A549 (cell line): ENCODE measurements around the gene UBC. TPM values are rescaled to one million over a fixed set of nuclear protein-coding genes. Genes with fewer than 3 reads are reported as not detected.

Experiments used
- ATAC-seq, 2 experiments: fragments of 200-7000 bp in 1 of 2; fragments of >200 bp in 1 of 2; cut with Nextera tagmentation in 1 of 2; cut with Tn5 transposase in 1 of 2; 3 replicates each; pipeline versions ENCODE4 v1.8.0 to v1.9.1; 2018 to 2020; ENCODE audit warnings: mild to moderate bottlenecking in 1 of 2, moderate library complexity in 1 of 2
- CTCF ChIA-PET: fragments of 300-600 bp; sonication (Branson Sonifier 250); formaldehyde crosslinking; extraction: SDS; loops from one replicate; lab custom pipeline; 2021; ENCODE audit warnings: antibody characterized with exemption, inconsistent platforms; lab: Yijun Ruan, JAX
- POLR2A ChIA-PET: fragments of 350-600 bp; formaldehyde crosslinking; extraction: SDS; loops from one replicate; lab custom pipeline; 2021; ENCODE audit warnings: antibody characterized with exemption, inconsistent platforms; lab: Yijun Ruan, JAX
- DNase-seq, 2 experiments: peaks; one replicate each; pipeline versions ENCODE4 v3.0.0 to v3.0.0-alpha.2; 2011 to 2016; ENCODE audit warnings: low read depth in 1 of 2, low spot score in 1 of 2
- FAIRE-seq: peaks from 2 replicates; lab custom pipeline; 2011; peaks lifted over from hg19 to GRCh38; lab: Jason Lieb, UNC
- H3K27ac ChIP-seq, 2 experiments: fragments of >200 bp; sonication (Bioruptor Twin); formaldehyde crosslinking; 3 replicates each; pipeline ENCODE4 v1.5.1; 2016 to 2017
- H3K4me1 ChIP-seq: fragments of >200 bp; sonication (Bioruptor Twin); formaldehyde crosslinking; 3 replicates; pipeline ENCODE4 v1.6.1; 2016
- H3K4me2 ChIP-seq: fragments of >200 bp; sonication (Bioruptor Twin); formaldehyde crosslinking; 3 replicates; pipeline ENCODE4 v1.6.1; 2016
- H3K4me3 ChIP-seq: fragments of >200 bp; sonication (Bioruptor Twin); formaldehyde crosslinking; 3 replicates; pipeline ENCODE4 v1.5.1; 2016
- H3K9me3 ChIP-seq: fragments of >200 bp; sonication (Bioruptor Twin); formaldehyde crosslinking; 3 replicates; pipeline ENCODE4 v1.6.1; 2016
- BCL3 ChIP-seq: fragments of >200 bp; sonication (Bioruptor Twin); formaldehyde crosslinking; IDR thresholded peaks from 3 replicates; pipeline ENCODE4 v1.6.1; 2016
- BHLHE40 ChIP-seq: IDR thresholded peaks from 2 replicates; pipeline ENCODE4 v1.6.1; 2012; ENCODE audit warnings: low read depth, low read length, inconsistent platforms
- CBX8 ChIP-seq: fragments of 200-600 bp; sonication (generic); IDR thresholded peaks from 2 replicates; pipeline ENCODE4 v1.6.1; 2016
- CEBPB ChIP-seq, 2 experiments: fragments of >200 bp in 1 of 2; sonication (Bioruptor Twin) in 1 of 2; formaldehyde crosslinking in 1 of 2; IDR thresholded peaks; 2 replicates each; pipeline ENCODE4 v1.6.1; 2012 to 2016
- CHD2 ChIP-seq: fragments of 150-350 bp; IDR thresholded peaks from 2 replicates; pipeline ENCODE4 v1.6.1; 2014; ENCODE audit warnings: low read length; ENCODE audit not compliant: partially characterized antibody
- CHD4 ChIP-seq: fragments of 200-600 bp; sonication (generic); IDR thresholded peaks from 2 replicates; pipeline ENCODE4 v1.6.1; 2016; ENCODE audit warnings: antibody characterized with exemption, mild to moderate bottlenecking, borderline replicate concordance
- EP300 ChIP-seq, 2 experiments: fragments of >200 bp; sonication (Bioruptor Twin); formaldehyde crosslinking; IDR thresholded peaks; 2 replicates in 1 of 2; 3 replicates in 1 of 2; pipeline ENCODE4 v1.6.1; 2016 to 2017
- ESRRA ChIP-seq: fragments of 150-350 bp; IDR thresholded peaks from 2 replicates; pipeline ENCODE4 v1.6.1; 2014; ENCODE audit warnings: mild to moderate bottlenecking, low read length, borderline replicate concordance
- FOSB ChIP-seq: fragments of 250-450 bp; sonication (Bioruptor Pico); IDR thresholded peaks from 2 replicates; pipeline ENCODE4 v1.5.0; 2020; ENCODE audit warnings: mild to moderate bottlenecking, moderate library complexity
- HDAC2 ChIP-seq: fragments of 200-600 bp; sonication (generic); IDR thresholded peaks from 2 replicates; pipeline ENCODE4 v1.6.1; 2016
- HES2 ChIP-seq: fragments of >200 bp; sonication (Bioruptor Twin); formaldehyde crosslinking; IDR thresholded peaks from 2 replicates; pipeline ENCODE4 v1.6.1; 2016
- HMGXB4 ChIP-seq: fragments of 250-450 bp; sonication (Bioruptor Pico); IDR thresholded peaks from 2 replicates; pipeline ENCODE4 v1.5.0; 2021; ENCODE audit warnings: mild to moderate bottlenecking, moderate library complexity, borderline replicate concordance
- HOXA7 ChIP-seq: fragments of 250-450 bp; sonication (Bioruptor Pico); IDR thresholded peaks from 2 replicates; pipeline ENCODE4 v1.5.0; 2020; ENCODE audit warnings: mild to moderate bottlenecking, moderate library complexity
- HOXB5 ChIP-seq: fragments of 250-450 bp; sonication (Bioruptor Pico); IDR thresholded peaks from 2 replicates; pipeline ENCODE4 v1.5.0; 2020; ENCODE audit warnings: mild to moderate bottlenecking, moderate library complexity
- JUN ChIP-seq, 2 experiments: fragments of >200 bp; sonication (Bioruptor Twin); formaldehyde crosslinking; IDR thresholded peaks; 2 replicates in 1 of 2; 3 replicates in 1 of 2; pipeline ENCODE4 v1.6.1; 2016 to 2017
- JUNB ChIP-seq: fragments of >200 bp; sonication (Bioruptor Twin); formaldehyde crosslinking; IDR thresholded peaks from 2 replicates; pipeline ENCODE4 v1.6.1; 2016
- KDM1A ChIP-seq: fragments of 200-600 bp; sonication (generic); IDR thresholded peaks from 2 replicates; pipeline ENCODE4 v1.6.1; 2016; ENCODE audit warnings: low read depth, mild to moderate bottlenecking
- MYC ChIP-seq: IDR thresholded peaks from 2 replicates; pipeline ENCODE4 v1.6.1; 2012; ENCODE audit warnings: mild to moderate bottlenecking, inconsistent platforms, low read length, improper control_type of control experiment, borderline replicate concordance
- NFE2L2 ChIP-seq: fragments of 150-350 bp; conservative IDR thresholded peaks from 2 replicates; pipeline ENCODE4 v1.6.1; 2014; ENCODE audit warnings: low read length
- NPAS2 ChIP-seq: fragments of 250-450 bp; sonication (Bioruptor Pico); IDR thresholded peaks from 2 replicates; pipeline ENCODE4 v1.8.0; 2022; ENCODE audit warnings: mild to moderate bottlenecking, moderate library complexity, borderline replicate concordance
- NR3C1 ChIP-seq: fragments of >200 bp; sonication (Bioruptor Twin); formaldehyde crosslinking; IDR thresholded peaks from 3 replicates; pipeline ENCODE4 v1.6.1; 2017
- PHF8 ChIP-seq: fragments of 200-600 bp; sonication (generic); IDR thresholded peaks from 2 replicates; pipeline ENCODE4 v1.6.1; 2016; ENCODE audit warnings: low read depth, mild to moderate bottlenecking, antibody characterized with exemption, moderate library complexity, borderline replicate concordance
- POLR2A ChIP-seq: IDR thresholded peaks from 2 replicates; pipeline ENCODE4 v1.6.1; 2012; ENCODE audit warnings: mild to moderate bottlenecking, low read length
- RFX5 ChIP-seq: fragments of 450-650 bp; IDR thresholded peaks from 2 replicates; pipeline ENCODE4 v1.7.1; 2014; ENCODE audit warnings: antibody characterized with exemption, mild to moderate bottlenecking, moderate library complexity
- SMC3 ChIP-seq: fragments of >200 bp; sonication (Bioruptor Twin); formaldehyde crosslinking; IDR thresholded peaks from 3 replicates; pipeline ENCODE4 v1.6.1; 2018; ENCODE audit warnings: inconsistent platforms
- TFCP2L1 ChIP-seq: fragments of 250-450 bp; sonication (Bioruptor Pico); IDR thresholded peaks from 2 replicates; pipeline ENCODE4 v1.5.0; 2021; ENCODE audit warnings: mild to moderate bottlenecking
- ZC3H11A ChIP-seq: fragments of 450-650 bp; IDR thresholded peaks from 2 replicates; pipeline ENCODE4 v1.6.1; 2014; ENCODE audit warnings: antibody characterized with exemption, mild to moderate bottlenecking
- ZFP36 ChIP-seq: fragments of 450-650 bp; IDR thresholded peaks from 2 replicates; pipeline ENCODE4 v1.6.1; 2014; ENCODE audit warnings: borderline replicate concordance; ENCODE audit not compliant: partially characterized antibody
- WGBS: methylation state at CpG from one replicate; pipeline ENCODE4 v1.1.6; 2017; ENCODE audit errors: missing lambda C conversion rate; 5-methylcytosine and 5-hydroxymethylcytosine counted together
- polyA minus RNA-seq: library from RNA; depleted of rRNA, polyadenylated mRNA; stranded (reverse); fragments of >200 nt; gene quantifications from 2 replicates; pipeline ENCODE4 v1.2.3, GENCODE V29; 2011; rRNA and poly(A)+ RNA removed
- polyA plus RNA-seq, 4 experiments: library from polyadenylated mRNA; depleted of rRNA in 3 of 4; stranded (reverse); fragments of >200 nt; fragmentation: RNase III in 1 of 4; extraction: RNeasy Plus Mini Kit Qiagen cat#74134 plus additional on column Dnase treatment in 1 of 4; gene quantifications; 2 replicates in 3 of 4; 3 replicates in 1 of 4; pipeline ENCODE4 v1.2.3, GENCODE V29; 2011 to 2017
- TF ChIP-seq, protein P1 (sequence below): IDR thresholded peaks from 2 replicates; pipeline ENCODE4 v1.6.1; 2012
- TF ChIP-seq, protein P2 (sequence below): fragments of 250-450 bp; sonication (Bioruptor Pico); IDR thresholded peaks from 2 replicates; pipeline ENCODE4 v1.5.0; 2020; ENCODE audit warnings: low read depth, mild to moderate bottlenecking, moderate library complexity
- TF ChIP-seq, protein P3 (sequence below): IDR thresholded peaks from 2 replicates; pipeline ENCODE4 v1.6.1; 2012; ENCODE audit warnings: low read depth, borderline replicate concordance

Gene UBC
- polyA plus RNA-seq (2011; rRNA removed), result 2,000 and 2,573 TPM in 2 replicates
- 1,783 and 1,966 TPM in 2 replicates for polyA plus RNA-seq (2012; cell fraction: cytosol; rRNA removed)
- 1,709 and 1,846 TPM in 2 replicates for polyA plus RNA-seq (2012; cell fraction: nucleus; rRNA removed)
- polyA plus RNA-seq (2017; fragmentation: RNase III; extraction: RNeasy Plus Mini Kit Qiagen cat#74134 plus additional on column Dnase treatment), result 993 to 1,034 TPM (median 1,028 TPM) in 3 replicates
- 1,104 and 1,174 TPM in 2 replicates for polyA minus RNA-seq

DNA sequence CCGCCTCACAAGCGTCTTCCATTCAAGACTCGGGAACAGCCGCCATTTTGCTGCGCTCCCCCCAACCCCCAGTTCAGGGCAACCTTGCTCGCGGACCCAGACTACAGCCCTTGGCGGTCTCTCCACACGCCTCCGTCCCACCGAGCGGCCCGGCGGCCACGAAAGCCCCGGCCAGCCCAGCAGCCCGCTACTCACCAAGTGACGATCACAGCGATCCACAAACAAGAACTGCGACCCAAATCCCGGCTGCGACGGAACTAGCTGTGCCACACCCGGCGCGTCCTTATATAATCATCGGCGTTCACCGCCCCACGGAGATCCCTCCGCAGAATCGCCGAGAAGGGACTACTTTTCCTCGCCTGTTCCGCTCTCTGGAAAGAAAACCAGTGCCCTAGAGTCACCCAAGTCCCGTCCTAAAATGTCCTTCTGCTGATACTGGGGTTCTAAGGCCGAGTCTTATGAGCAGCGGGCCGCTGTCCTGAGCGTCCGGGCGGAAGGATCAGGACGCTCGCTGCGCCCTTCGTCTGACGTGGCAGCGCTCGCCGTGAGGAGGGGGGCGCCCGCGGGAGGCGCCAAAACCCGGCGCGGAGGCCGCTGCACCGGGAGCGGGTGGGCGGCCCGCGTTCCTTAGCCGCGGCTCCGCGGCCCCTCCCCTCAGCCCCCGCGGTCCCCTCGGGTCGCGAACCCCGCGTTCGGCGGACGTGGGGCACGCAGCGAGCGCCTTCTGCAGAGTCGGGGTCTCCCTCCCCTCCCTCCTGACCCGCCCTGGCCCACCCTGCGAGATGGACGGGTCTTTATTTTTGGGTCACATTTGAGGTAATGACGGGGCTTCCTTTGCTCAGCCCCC lies at the start of gene UBC:
TSS of gene UBC (minus strand) at position 259 of the 847 bp plus-strand sequence. CDS start 879 bp downstream, outside the sequence.
- 1% methylated on average over 53 of the region's 85 CpGs for WGBS
- Histone ChIP-seq H3K27ac (peak within 1 kb of the TSS; percentile 97 to 98), H3K9me3 (no peaks in the 10 kb centered on the region), H3K4me3 (peak within 1 kb of the TSS; percentile 97), H3K4me2 (peak within 1 kb of the TSS; percentile 94), H3K4me1 (peaks cover 43% of the 10 kb centered on the region)
- ChIA-PET POLR2A (interaction anchor here (0.6 to 5.9 kb wide), 16 partner anchors 9 to 882 kb away, joined by 3 to 125 read pairs (median 5); no protein-coding TSS in a partner anchor), CTCF (interaction anchor here (1.7 to 13.3 kb wide), 3 partner anchors 8 to 24 kb away, joined by 6 to 147 read pairs (median 7); no protein-coding TSS in a partner anchor)
- ATAC-seq, result peak; percentile 10 to 15
- peak in 1 of 2 experiments; percentile 97 for DNase-seq
- no peak for FAIRE-seq
- TF ChIP-seq CHD2, result peak; percentile 82
- TF ChIP-seq FOSB (CRISPR knock-in tag), result no peak; the same call in 1 of the 2 replicates
- TF ChIP-seq NPAS2 (CRISPR knock-in tag), result peak; percentile 38; the same call in 1 of the 2 replicates
- TF ChIP-seq HOXB5 (CRISPR knock-in tag), result peak; percentile 79; the same call in 1 of the 2 replicates
- TF ChIP-seq HOXA7 (CRISPR knock-in tag), result peak; percentile 52
- peak; percentile 66 for TF ChIP-seq JUNB
- peak; percentile 100 for TF ChIP-seq PHF8
- TF ChIP-seq HES2, result no peak
- peak; percentile 99 for TF ChIP-seq BCL3
- TF ChIP-seq POLR2A, result peak; percentile 99
- no peak for TF ChIP-seq ESRRA
- TF ChIP-seq, protein P1, sequence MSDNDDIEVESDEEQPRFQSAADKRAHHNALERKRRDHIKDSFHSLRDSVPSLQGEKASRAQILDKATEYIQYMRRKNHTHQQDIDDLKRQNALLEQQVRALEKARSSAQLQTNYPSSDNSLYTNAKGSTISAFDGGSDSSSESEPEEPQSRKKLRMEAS, result peak; percentile 83
- peak; percentile 28 to 56; a peak in 1 of 4 replicates for TF ChIP-seq CEBPB (IDR thresholded peaks at IDR 0.05)
- TF ChIP-seq NR3C1, result no peak
- TF ChIP-seq HDAC2, result no peak
- peak; percentile 91 for TF ChIP-seq RFX5
- TF ChIP-seq HMGXB4 (CRISPR knock-in tag), result no peak; the same call in none of the 2 replicates
- TF ChIP-seq EP300 (IDR thresholded peaks at IDR 0.05), result peak; percentile 42 to 61; a peak in 2 of 5 replicates
- TF ChIP-seq, protein P2, sequence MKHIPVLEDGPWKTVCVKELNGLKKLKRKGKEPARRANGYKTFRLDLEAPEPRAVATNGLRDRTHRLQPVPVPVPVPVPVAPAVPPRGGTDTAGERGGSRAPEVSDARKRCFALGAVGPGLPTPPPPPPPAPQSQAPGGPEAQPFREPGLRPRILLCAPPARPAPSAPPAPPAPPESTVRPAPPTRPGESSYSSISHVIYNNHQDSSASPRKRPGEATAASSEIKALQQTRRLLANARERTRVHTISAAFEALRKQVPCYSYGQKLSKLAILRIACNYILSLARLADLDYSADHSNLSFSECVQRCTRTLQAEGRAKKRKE (CRISPR knock-in tag), result peak; percentile 40; the same call in 1 of the 2 replicates
- TF ChIP-seq NFE2L2, result no peak
- TF ChIP-seq BHLHE40, result no peak
- TF ChIP-seq JUN (IDR thresholded peaks at IDR 0.05), result peak; percentile 99 to 100
- no peak for TF ChIP-seq SMC3
- TF ChIP-seq CBX8, result no peak
- no peak; the same call in 1 of the 2 replicates for TF ChIP-seq ZC3H11A
- no peak for TF ChIP-seq CHD4
- TF ChIP-seq KDM1A, result no peak
- TF ChIP-seq, protein P3, sequence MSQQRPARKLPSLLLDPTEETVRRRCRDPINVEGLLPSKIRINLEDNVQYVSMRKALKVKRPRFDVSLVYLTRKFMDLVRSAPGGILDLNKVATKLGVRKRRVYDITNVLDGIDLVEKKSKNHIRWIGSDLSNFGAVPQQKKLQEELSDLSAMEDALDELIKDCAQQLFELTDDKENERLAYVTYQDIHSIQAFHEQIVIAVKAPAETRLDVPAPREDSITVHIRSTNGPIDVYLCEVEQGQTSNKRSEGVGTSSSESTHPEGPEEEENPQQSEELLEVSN, result 0 out of 2 replicates have a peak, but pooled peaks have one; percentile 1
- TF ChIP-seq ZFP36, result no peak
- TF ChIP-seq TFCP2L1, result peak; percentile 57; the same call in 1 of the 2 replicates
- TF ChIP-seq MYC, result no peak
